DND-41 (cell line): ENCODE measurements around the gene CIBAR2.

ENCODE experiments used
- CTCF ChIP-seq: IDR thresholded peaks from 2 replicates; pipeline ENCODE4 v1.5.1; 2012; ENCODE audit warnings: borderline replicate concordance, low read length, moderate library complexity, mild to moderate bottlenecking; ENCODE audit not compliant: poor library complexity, severe bottlenecking; ENCODE audit errors: extremely low read depth
- EZH2 ChIP-seq: IDR thresholded peaks from 3 replicates; pipeline ENCODE4 v1.6.1; 2012; ENCODE audit warnings: borderline replicate concordance, low read depth, mild to moderate bottlenecking, moderate library complexity, low read length, inconsistent platforms; ENCODE audit not compliant: severe bottlenecking

- TF ChIP-seq CTCF (no peak), EZH2 (no peak)
Observed at GRCh38 chr16:85088570-85089199, 23.6 kb downstream of the CIBAR2 start.
